A549 (cell line): ENCODE data around the gene ATP1A2. TPM values are rescaled to one million over a fixed set of nuclear protein-coding genes. Genes with fewer than 3 reads are reported as not detected.

Experiments used
- ATAC-seq, 2 experiments: fragments of 200-7000 bp in 1 of 2; fragments of >200 bp in 1 of 2; cut with Nextera tagmentation in 1 of 2; cut with Tn5 transposase in 1 of 2; 3 replicates each; pipeline versions ENCODE4 v1.8.0 to v1.9.1; 2018 to 2020; ENCODE audit warnings: mild to moderate bottlenecking in 1 of 2, moderate library complexity in 1 of 2
- CTCF ChIA-PET: fragments of 300-600 bp; sonication (Branson Sonifier 250); formaldehyde crosslinking; extraction: SDS; loops from one replicate; lab custom pipeline; 2021; ENCODE audit warnings: antibody characterized with exemption, inconsistent platforms; lab: Yijun Ruan, JAX
- POLR2A ChIA-PET: fragments of 350-600 bp; formaldehyde crosslinking; extraction: SDS; loops from one replicate; lab custom pipeline; 2021; ENCODE audit warnings: antibody characterized with exemption, inconsistent platforms; lab: Yijun Ruan, JAX
- DNase-seq, 2 experiments: peaks; one replicate each; pipeline versions ENCODE4 v3.0.0 to v3.0.0-alpha.2; 2011 to 2016; ENCODE audit warnings: low read depth in 1 of 2, low spot score in 1 of 2
- FAIRE-seq: peaks from 2 replicates; lab custom pipeline; 2011; peaks lifted over from hg19 to GRCh38; lab: Jason Lieb, UNC
- H3K27ac ChIP-seq, 2 experiments: fragments of >200 bp; sonication (Bioruptor Twin); formaldehyde crosslinking; 3 replicates each; pipeline ENCODE4 v1.5.1; 2016 to 2017
- H3K4me1 ChIP-seq: fragments of >200 bp; sonication (Bioruptor Twin); formaldehyde crosslinking; 3 replicates; pipeline ENCODE4 v1.6.1; 2016
- H3K4me2 ChIP-seq: fragments of >200 bp; sonication (Bioruptor Twin); formaldehyde crosslinking; 3 replicates; pipeline ENCODE4 v1.6.1; 2016
- H3K4me3 ChIP-seq: fragments of >200 bp; sonication (Bioruptor Twin); formaldehyde crosslinking; 3 replicates; pipeline ENCODE4 v1.5.1; 2016
- H3K9me3 ChIP-seq: fragments of >200 bp; sonication (Bioruptor Twin); formaldehyde crosslinking; 3 replicates; pipeline ENCODE4 v1.6.1; 2016
- CBX8 ChIP-seq: fragments of 200-600 bp; sonication (generic); IDR thresholded peaks from 2 replicates; pipeline ENCODE4 v1.6.1; 2016
- FOSB ChIP-seq: fragments of 250-450 bp; sonication (Bioruptor Pico); IDR thresholded peaks from 2 replicates; pipeline ENCODE4 v1.5.0; 2020; ENCODE audit warnings: mild to moderate bottlenecking, moderate library complexity
- FOXS1 ChIP-seq: fragments of 250-450 bp; sonication (Bioruptor Pico); IDR thresholded peaks from 2 replicates; pipeline ENCODE4 v1.5.0; 2020; ENCODE audit warnings: mild to moderate bottlenecking, moderate library complexity
- HOXA7 ChIP-seq: fragments of 250-450 bp; sonication (Bioruptor Pico); IDR thresholded peaks from 2 replicates; pipeline ENCODE4 v1.5.0; 2020; ENCODE audit warnings: mild to moderate bottlenecking, moderate library complexity
- HOXB13 ChIP-seq: fragments of 250-450 bp; sonication (Bioruptor Pico); IDR thresholded peaks from 2 replicates; pipeline ENCODE4 v1.5.0; 2020; ENCODE audit warnings: low read depth, mild to moderate bottlenecking, moderate library complexity
- JUN ChIP-seq, 2 experiments: fragments of >200 bp; sonication (Bioruptor Twin); formaldehyde crosslinking; IDR thresholded peaks; 2 replicates in 1 of 2; 3 replicates in 1 of 2; pipeline ENCODE4 v1.6.1; 2016 to 2017
- KDM1A ChIP-seq: fragments of 200-600 bp; sonication (generic); IDR thresholded peaks from 2 replicates; pipeline ENCODE4 v1.6.1; 2016; ENCODE audit warnings: low read depth, mild to moderate bottlenecking
- MAZ ChIP-seq: fragments of 150-350 bp; IDR thresholded peaks from 2 replicates; pipeline ENCODE4 v1.6.1; 2014; ENCODE audit warnings: antibody characterized with exemption, low read depth, low read length, borderline replicate concordance
- NR3C1 ChIP-seq: fragments of >200 bp; sonication (Bioruptor Twin); formaldehyde crosslinking; IDR thresholded peaks from 3 replicates; pipeline ENCODE4 v1.6.1; 2017
- POLR2A ChIP-seq: IDR thresholded peaks from 2 replicates; pipeline ENCODE4 v1.6.1; 2012; ENCODE audit warnings: mild to moderate bottlenecking, low read length
- POLR2AphosphoS2 ChIP-seq: conservative IDR thresholded peaks from 2 replicates; pipeline ENCODE4 v1.6.1; 2012; ENCODE audit warnings: low read length, improper control_type of control experiment, inconsistent platforms
- RARB ChIP-seq: fragments of 250-450 bp; sonication (Bioruptor Pico); IDR thresholded peaks from 2 replicates; pipeline ENCODE4 v1.8.0; 2021; ENCODE audit warnings: mild to moderate bottlenecking, moderate library complexity
- RCOR1 ChIP-seq: fragments of 150-350 bp; IDR thresholded peaks from 2 replicates; pipeline ENCODE4 v1.6.1; 2014; ENCODE audit warnings: antibody characterized with exemption, low read length, low read depth
- ZC3H11A ChIP-seq: fragments of 450-650 bp; IDR thresholded peaks from 2 replicates; pipeline ENCODE4 v1.6.1; 2014; ENCODE audit warnings: antibody characterized with exemption, mild to moderate bottlenecking
- ZNF302 ChIP-seq: fragments of 250-450 bp; sonication (Bioruptor Pico); IDR thresholded peaks from 2 replicates; pipeline ENCODE4 v1.9.0; 2021; ENCODE audit warnings: inconsistent platforms, mild to moderate bottlenecking, moderate library complexity
- WGBS: methylation state at CpG from one replicate; pipeline ENCODE4 v1.1.6; 2017; ENCODE audit errors: missing lambda C conversion rate; 5-methylcytosine and 5-hydroxymethylcytosine counted together
- polyA plus RNA-seq, 4 experiments: library from polyadenylated mRNA; depleted of rRNA in 3 of 4; stranded (reverse); fragments of >200 nt; fragmentation: RNase III in 1 of 4; extraction: RNeasy Plus Mini Kit Qiagen cat#74134 plus additional on column Dnase treatment in 1 of 4; gene quantifications; 2 replicates in 3 of 4; 3 replicates in 1 of 4; pipeline ENCODE4 v1.2.3, GENCODE V29; 2011 to 2017
- TF ChIP-seq, protein P1 (sequence below): fragments of >200 bp; sonication (Bioruptor Twin); formaldehyde crosslinking; IDR thresholded peaks from 3 replicates; pipeline ENCODE4 v1.6.1; 2016
- TF ChIP-seq, protein P2 (sequence below): fragments of >200 bp; sonication (Bioruptor Twin); formaldehyde crosslinking; IDR thresholded peaks from 2 replicates; pipeline ENCODE4 v1.6.1; 2016
- TF ChIP-seq, protein P3 (sequence below): fragments of >200 bp; sonication (Bioruptor Twin); formaldehyde crosslinking; IDR thresholded peaks from 3 replicates; pipeline ENCODE4 v1.5.1; 2016
- TF ChIP-seq, protein P4 (sequence below): fragments of 250-450 bp; sonication (Bioruptor Pico); IDR thresholded peaks from 2 replicates; pipeline ENCODE4 v1.5.0; 2021; ENCODE audit warnings: mild to moderate bottlenecking, moderate library complexity, borderline replicate concordance
- TF ChIP-seq, protein P5 (sequence below): IDR thresholded peaks from 2 replicates; pipeline ENCODE4 v1.6.1; 2012; ENCODE audit warnings: low read depth, borderline replicate concordance
- TF ChIP-seq, protein P6 (sequence below): fragments of 150-350 bp; IDR thresholded peaks from 2 replicates; pipeline ENCODE4 v1.6.1; 2014; ENCODE audit warnings: low read depth, mild to moderate bottlenecking, low read length

ATP1A2 gene
- polyA plus RNA-seq, 2 of the 4 experiments (the other 2 are of a cell fraction), result 0.09 TPM; not detected in 1

DNA sequence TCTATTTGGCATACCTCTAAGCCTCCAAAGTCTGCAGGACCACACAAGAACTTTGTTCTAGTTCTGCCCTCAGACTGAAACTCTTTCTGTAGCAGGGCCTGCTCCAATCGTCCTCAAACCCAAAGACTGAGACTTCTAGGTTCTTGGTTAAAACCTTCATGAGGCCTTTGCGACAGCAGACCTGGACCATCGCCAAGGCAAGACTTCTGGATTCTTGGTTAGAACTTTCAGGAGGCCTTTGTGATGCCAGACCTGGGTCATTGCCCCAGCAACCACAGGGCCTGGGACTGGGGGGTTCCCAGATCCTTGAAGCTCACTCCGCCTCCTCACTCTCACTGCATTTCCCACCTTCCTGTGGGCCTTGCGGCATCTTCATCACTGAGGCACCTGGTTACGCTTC, 35.7 kb downstream of the ATP1A2 start, which contains the start of gene ATP1A4:
ATP1A4 (plus strand) TSS at position 301 of the 400 bp plus-strand sequence. CDS start 438 bp downstream, outside the sequence.
- WGBS, result 75% methylated on average over 6 of the region's 6 CpGs
- POLR2A ChIA-PET, result no interaction called here
- TF ChIP-seq, protein P1, sequence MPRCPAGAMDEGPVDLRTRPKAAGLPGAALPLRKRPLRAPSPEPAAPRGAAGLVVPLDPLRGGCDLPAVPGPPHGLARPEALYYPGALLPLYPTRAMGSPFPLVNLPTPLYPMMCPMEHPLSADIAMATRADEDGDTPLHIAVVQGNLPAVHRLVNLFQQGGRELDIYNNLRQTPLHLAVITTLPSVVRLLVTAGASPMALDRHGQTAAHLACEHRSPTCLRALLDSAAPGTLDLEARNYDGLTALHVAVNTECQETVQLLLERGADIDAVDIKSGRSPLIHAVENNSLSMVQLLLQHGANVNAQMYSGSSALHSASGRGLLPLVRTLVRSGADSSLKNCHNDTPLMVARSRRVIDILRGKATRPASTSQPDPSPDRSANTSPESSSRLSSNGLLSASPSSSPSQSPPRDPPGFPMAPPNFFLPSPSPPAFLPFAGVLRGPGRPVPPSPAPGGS, result no peak
- no peak for TF ChIP-seq CBX8
- no peak for TF ChIP-seq ZNF302 (CRISPR knock-in tag)
- TF ChIP-seq, protein P2, sequence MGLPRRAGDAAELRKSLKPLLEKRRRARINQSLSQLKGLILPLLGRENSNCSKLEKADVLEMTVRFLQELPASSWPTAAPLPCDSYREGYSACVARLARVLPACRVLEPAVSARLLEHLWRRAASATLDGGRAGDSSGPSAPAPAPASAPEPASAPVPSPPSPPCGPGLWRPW, result no peak
- TF ChIP-seq ZC3H11A, result no peak
- TF ChIP-seq, protein P3, sequence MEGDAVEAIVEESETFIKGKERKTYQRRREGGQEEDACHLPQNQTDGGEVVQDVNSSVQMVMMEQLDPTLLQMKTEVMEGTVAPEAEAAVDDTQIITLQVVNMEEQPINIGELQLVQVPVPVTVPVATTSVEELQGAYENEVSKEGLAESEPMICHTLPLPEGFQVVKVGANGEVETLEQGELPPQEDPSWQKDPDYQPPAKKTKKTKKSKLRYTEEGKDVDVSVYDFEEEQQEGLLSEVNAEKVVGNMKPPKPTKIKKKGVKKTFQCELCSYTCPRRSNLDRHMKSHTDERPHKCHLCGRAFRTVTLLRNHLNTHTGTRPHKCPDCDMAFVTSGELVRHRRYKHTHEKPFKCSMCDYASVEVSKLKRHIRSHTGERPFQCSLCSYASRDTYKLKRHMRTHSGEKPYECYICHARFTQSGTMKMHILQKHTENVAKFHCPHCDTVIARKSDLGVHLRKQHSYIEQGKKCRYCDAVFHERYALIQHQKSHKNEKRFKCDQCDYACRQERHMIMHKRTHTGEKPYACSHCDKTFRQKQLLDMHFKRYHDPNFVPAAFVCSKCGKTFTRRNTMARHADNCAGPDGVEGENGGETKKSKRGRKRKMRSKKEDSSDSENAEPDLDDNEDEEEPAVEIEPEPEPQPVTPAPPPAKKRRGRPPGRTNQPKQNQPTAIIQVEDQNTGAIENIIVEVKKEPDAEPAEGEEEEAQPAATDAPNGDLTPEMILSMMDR, result no peak
- TF ChIP-seq FOSB, result no peak
- TF ChIP-seq, protein P4, sequence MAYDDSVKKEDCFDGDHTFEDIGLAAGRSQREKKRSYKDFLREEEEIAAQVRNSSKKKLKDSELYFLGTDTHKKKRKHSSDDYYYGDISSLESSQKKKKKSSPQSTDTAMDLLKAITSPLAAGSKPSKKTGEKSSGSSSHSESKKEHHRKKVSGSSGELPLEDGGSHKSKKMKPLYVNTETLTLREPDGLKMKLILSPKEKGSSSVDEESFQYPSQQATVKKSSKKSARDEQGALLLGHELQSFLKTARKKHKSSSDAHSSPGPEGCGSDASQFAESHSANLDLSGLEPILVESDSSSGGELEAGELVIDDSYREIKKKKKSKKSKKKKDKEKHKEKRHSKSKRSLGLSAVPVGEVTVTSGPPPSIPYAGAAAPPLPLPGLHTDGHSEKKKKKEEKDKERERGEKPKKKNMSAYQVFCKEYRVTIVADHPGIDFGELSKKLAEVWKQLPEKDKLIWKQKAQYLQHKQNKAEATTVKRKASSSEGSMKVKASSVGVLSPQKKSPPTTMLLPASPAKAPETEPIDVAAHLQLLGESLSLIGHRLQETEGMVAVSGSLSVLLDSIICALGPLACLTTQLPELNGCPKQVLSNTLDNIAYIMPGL (CRISPR knock-in tag), result no peak
- TF ChIP-seq, all 56 proteins: peak for 0
- no peak within 1 kb of the TSS for H3K27ac ChIP-seq
- no peak within 1 kb of the TSS for H3K4me3 ChIP-seq
- no peak for FAIRE-seq
- H3K4me1 ChIP-seq, result peaks cover 11% of the 10 kb centered on the region; the same call in 2 of the 3 replicates
- CTCF ChIA-PET, result interaction anchor here (1.0 to 1.5 kb wide), 2 partner anchors 11 to 42 kb away, joined by 3 to 5 read pairs; no protein-coding TSS in a partner anchor
- ATAC-seq, result no peak
- no peak within 1 kb of the TSS for H3K4me2 ChIP-seq
- no peak for DNase-seq
- H3K9me3 ChIP-seq, result no peaks in the 10 kb centered on the region

DNA sequence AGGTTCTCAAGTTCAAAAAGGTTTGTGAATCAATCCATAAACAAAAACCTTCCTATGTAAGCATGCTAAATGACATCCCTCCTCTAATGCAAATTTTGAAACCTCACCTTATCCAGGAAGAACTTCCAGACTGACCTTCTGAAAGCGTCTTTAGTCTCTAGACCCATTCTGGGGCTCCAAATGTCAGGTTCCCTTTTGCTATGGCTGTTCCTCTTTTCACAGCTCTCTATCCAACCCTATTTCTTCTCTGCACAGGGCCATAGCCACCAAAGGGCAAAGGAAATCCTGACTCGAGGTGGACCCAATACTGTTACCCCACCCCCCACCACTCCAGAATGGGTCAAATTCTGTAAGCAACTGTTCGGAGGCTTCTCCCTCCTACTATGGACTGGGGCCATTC, 39.2 kb downstream of the ATP1A2 start:
- H3K9me3 ChIP-seq, result no peaks in the 10 kb centered on the region
- H3K4me1 ChIP-seq, result peaks cover 8% of the 10 kb centered on the region; the same call in 2 of the 3 replicates
- no peak overlapping the region for H3K27ac ChIP-seq
- DNase-seq, result no peak
- TF ChIP-seq POLR2A, result no peak
- TF ChIP-seq FOXS1 (CRISPR knock-in tag), result no peak
- no peak for TF ChIP-seq HOXA7 (CRISPR knock-in tag)
- TF ChIP-seq ZC3H11A, result no peak
- TF ChIP-seq RARB (CRISPR knock-in tag), result no peak
- TF ChIP-seq NR3C1, result no peak
- no peak for TF ChIP-seq KDM1A
- TF ChIP-seq, protein P5, sequence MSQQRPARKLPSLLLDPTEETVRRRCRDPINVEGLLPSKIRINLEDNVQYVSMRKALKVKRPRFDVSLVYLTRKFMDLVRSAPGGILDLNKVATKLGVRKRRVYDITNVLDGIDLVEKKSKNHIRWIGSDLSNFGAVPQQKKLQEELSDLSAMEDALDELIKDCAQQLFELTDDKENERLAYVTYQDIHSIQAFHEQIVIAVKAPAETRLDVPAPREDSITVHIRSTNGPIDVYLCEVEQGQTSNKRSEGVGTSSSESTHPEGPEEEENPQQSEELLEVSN, result no peak
- no peak for TF ChIP-seq MAZ
- TF ChIP-seq, protein P3, result no peak
- TF ChIP-seq, protein P6, sequence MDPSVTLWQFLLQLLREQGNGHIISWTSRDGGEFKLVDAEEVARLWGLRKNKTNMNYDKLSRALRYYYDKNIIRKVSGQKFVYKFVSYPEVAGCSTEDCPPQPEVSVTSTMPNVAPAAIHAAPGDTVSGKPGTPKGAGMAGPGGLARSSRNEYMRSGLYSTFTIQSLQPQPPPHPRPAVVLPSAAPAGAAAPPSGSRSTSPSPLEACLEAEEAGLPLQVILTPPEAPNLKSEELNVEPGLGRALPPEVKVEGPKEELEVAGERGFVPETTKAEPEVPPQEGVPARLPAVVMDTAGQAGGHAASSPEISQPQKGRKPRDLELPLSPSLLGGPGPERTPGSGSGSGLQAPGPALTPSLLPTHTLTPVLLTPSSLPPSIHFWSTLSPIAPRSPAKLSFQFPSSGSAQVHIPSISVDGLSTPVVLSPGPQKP, result no peak
- no peak for TF ChIP-seq HOXB13 (CRISPR knock-in tag)
- TF ChIP-seq POLR2AphosphoS2, result no peak
- no peak for TF ChIP-seq JUN (IDR thresholded peaks at IDR 0.05)
- no peak for TF ChIP-seq RCOR1
- ChIA-PET POLR2A (no interaction called here), CTCF (interaction anchor here (2.6 kb wide), 1 partner anchor 54 kb away, joined by 8 read pairs; no protein-coding TSS in a partner anchor)
- 50% methylated on average over 2 of the region's 3 CpGs for WGBS
- FAIRE-seq, result no peak
- H3K4me2 ChIP-seq, result no peak overlapping the region
- ATAC-seq, result no peak
- H3K4me3 ChIP-seq, result no peak overlapping the region
